Activated naive CD4-positive, alpha-beta T cell treated with Interleukin-2 at 50 U/mL for 16 hours (primary cell): ENCODE measurements around the gene LRRC74B.

Source experiments
- DNase-seq: peaks from one replicate; pipeline ENCODE4 v3.0.0-alpha.2; 2020

Gene LRRC74B

DNA sequence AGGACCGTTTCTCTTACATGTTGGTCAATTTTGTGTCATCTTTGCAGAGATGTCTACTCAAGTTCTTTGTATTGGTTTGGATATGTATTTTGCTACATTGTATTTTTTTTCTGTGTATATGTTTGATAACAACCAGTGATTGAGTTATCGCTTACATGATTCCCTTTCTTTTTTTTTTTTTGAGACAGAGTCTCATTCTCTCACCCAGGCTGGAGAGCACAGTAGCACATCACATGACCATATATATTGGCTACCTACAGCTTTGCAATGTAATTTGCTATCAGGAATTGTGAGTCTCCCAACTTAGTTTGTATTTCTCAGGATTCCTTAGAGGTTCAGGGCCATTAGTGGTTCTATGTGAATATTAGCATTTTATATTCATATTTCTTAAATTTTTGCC is 59.5 kb downstream of the LRRC74B start:
- no peak for DNase-seq

DNA sequence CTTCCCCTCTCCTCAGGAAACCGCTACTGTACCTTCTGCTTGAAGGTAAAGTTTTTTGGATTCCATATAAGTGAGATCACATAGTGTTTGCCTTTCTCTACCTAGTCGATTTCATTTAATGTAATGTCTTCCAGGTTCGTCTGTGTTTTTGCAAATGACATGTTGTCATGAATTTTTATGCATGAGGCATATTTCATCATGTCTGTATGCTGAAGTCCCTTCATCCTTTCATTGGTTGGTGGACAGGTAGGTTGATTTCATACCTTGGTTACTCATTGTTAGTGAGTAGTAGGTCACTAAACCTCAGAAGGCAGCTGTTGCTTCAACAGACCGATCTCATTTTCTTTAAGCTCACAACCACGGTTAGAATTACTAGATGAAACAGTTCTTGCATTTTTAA is 60.3 kb downstream of the LRRC74B start:
- DNase-seq, result no peak

DNA sequence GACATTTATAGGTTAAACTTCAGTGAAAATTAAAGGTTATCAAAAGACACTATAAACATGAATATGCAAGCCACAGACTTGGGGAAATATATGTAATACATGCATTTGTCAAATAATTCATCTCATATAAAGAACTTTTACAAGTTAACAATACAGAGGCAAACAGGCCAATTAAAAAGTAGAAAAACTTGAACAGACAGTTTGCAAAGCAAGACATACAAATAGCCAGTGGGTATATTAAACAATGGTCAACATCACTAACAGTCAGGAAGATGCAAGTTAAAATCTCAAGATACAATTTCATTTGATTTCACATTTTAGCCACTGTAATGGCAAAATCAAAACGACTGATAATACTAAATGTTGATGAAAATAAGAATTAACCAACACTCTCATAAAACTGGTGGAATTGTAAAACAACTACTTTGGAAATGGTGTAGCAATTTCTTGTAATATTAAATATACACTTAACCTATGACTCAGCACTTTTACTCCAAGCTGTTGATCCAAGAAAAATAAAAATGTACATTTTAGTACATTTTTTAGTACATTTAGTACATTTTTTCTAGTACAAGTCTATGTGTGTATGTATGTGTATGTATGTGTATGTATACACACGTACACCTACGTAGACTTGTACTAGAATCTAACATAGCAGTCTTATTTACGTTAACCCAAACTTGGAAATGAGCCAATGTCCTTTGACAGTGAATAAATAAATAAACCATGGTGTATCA is 62.8 kb downstream of the LRRC74B start:
- no peak for DNase-seq
